Brain microvascular endothelial cell (primary cell): ENCODE results near the gene ZC3H11A.

ENCODE experiments used
- DNase-seq: peaks from one replicate; pipeline ENCODE4 v3.0.0-alpha.2; 2020
- H3K27ac ChIP-seq: fragments of 250-450 bp; sonication (Bioruptor Pico); 2 replicates; pipeline ENCODE4 v1.5.1; 2020; ENCODE audit warnings: mild to moderate bottlenecking, moderate library complexity
- H3K27me3 ChIP-seq: fragments of 250-450 bp; sonication (Bioruptor Pico); replicated peaks from 2 replicates; pipeline ENCODE4 v1.5.1; 2020; ENCODE audit warnings: mild to moderate bottlenecking
- H3K36me3 ChIP-seq: fragments of 250-450 bp; sonication (Bioruptor Pico); replicated peaks from 2 replicates; pipeline ENCODE4 v1.5.1; 2020; ENCODE audit warnings: mild to moderate bottlenecking
- H3K4me3 ChIP-seq: 2 replicates; pipeline ENCODE4 v1.5.1; 2011; ENCODE audit warnings: low read depth, mild to moderate bottlenecking, control low read depth, low read length, moderate library complexity
- in situ Hi-C: cut with HindIII; loops from 2 replicates; pipeline ENCODE4 v1.10.0; 2017; ENCODE audit warnings: low sequenced_read_pairs, low pct_ligation_motif_present
- TF ChIP-seq, protein P1 (sequence below): IDR thresholded peaks from 2 replicates; pipeline ENCODE4 v1.5.1; 2011; ENCODE audit warnings: low read depth, mild to moderate bottlenecking, moderate library complexity, low read length, control low read depth, inconsistent platforms; ENCODE audit errors: missing control alignments

Gene ZC3H11A

GRCh38 chr1:203794764-203795440 is 521 bp upstream of the ZC3H11A start:
- TF ChIP-seq, protein P1, sequence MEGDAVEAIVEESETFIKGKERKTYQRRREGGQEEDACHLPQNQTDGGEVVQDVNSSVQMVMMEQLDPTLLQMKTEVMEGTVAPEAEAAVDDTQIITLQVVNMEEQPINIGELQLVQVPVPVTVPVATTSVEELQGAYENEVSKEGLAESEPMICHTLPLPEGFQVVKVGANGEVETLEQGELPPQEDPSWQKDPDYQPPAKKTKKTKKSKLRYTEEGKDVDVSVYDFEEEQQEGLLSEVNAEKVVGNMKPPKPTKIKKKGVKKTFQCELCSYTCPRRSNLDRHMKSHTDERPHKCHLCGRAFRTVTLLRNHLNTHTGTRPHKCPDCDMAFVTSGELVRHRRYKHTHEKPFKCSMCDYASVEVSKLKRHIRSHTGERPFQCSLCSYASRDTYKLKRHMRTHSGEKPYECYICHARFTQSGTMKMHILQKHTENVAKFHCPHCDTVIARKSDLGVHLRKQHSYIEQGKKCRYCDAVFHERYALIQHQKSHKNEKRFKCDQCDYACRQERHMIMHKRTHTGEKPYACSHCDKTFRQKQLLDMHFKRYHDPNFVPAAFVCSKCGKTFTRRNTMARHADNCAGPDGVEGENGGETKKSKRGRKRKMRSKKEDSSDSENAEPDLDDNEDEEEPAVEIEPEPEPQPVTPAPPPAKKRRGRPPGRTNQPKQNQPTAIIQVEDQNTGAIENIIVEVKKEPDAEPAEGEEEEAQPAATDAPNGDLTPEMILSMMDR, result no peak
- Histone ChIP-seq H3K27me3 (no peaks in the 10 kb centered on the region), H3K36me3 (peaks cover 19% of the 10 kb centered on the region), H3K4me3 (peak overlapping the region; percentile 90), H3K27ac (peak overlapping the region; percentile 100)
- in situ Hi-C loops, result no loop called here
- no peak for DNase-seq

DNA sequence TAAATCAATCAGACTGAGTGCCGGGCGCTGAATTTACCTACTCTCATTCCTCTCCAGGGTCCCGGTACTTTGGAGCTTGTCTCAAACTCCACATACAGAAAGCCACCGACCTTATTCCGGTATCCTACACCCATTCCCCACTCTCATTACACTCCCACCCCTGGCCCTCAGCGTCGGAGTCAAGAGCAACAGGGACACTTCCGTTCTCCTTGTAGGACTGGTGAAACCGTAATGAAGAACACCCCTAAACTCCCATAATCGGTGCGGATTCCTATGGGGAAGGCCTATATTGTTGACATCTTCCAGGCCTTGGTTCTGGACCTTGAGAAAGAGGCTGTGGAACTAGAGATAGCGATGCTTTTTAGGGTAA is 798 bp downstream of the ZC3H11A start:
- in situ Hi-C loops, result no loop called here
- TF ChIP-seq, protein P1, result no peak
- H3K36me3 ChIP-seq, result peaks cover 19% of the 10 kb centered on the region
- H3K4me3 ChIP-seq, result peak overlapping the region; percentile 90
- H3K27me3 ChIP-seq, result no peaks in the 10 kb centered on the region
- peak overlapping the region; percentile 100 for H3K27ac ChIP-seq
- DNase-seq, result peak; percentile 12

- in situ Hi-C loops, result no loop called here
- no peaks in the 10 kb centered on the region for H3K27me3 ChIP-seq
- H3K27ac ChIP-seq, result no peak overlapping the region
- TF ChIP-seq, protein P1, result no peak
- peaks cover 21% of the 10 kb centered on the region for H3K36me3 ChIP-seq
- no peak for DNase-seq
- peak overlapping the region; percentile 90 for H3K4me3 ChIP-seq
Measured at GRCh38 chr1:203797216-203797615, 1.8 kb downstream of the ZC3H11A start.

DNA sequence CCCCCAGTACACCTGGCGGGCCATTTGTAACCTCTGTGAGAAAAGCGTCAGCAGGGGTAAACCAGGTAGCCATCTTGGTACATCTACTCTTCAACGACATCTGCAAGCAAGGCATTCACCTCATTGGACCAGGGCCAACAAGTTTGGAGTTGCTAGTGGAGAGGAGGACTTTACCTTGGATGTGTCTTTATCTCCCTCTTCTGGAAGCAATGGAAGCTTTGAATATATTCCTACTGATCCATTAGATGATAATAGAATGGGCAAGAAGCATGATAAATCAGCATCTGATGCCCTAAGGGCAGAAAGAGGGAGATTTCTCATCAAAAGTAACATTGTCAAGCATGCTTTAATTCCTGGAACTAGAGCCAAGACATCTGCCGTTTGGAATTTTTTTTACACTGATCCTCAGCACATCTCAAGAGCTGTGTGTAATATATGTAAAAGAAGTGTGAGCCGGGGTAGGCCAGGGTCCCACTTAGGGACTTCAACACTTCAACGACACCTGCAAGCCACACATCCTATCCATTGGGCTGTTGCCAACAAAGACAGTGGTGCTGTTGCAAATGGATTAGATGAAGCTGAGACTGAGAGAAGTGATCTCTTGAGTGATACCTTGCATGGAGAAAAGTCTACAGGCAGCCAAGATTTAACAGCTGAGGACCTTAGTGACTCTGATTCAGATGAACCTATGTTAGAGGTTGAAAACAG is 2.7 kb downstream of the ZC3H11A start:
- Histone ChIP-seq H3K27ac (no peak overlapping the region), H3K4me3 (no peak overlapping the region), H3K27me3 (no peaks in the 10 kb centered on the region), H3K36me3 (peaks cover 25% of the 10 kb centered on the region)
- no peak for DNase-seq
- TF ChIP-seq, protein P1, result no peak
- in situ Hi-C loops, result no loop called here

- H3K27ac ChIP-seq, result no peak overlapping the region
- H3K36me3 ChIP-seq, result peaks cover 31% of the 10 kb centered on the region
- DNase-seq, result no peak
- H3K4me3 ChIP-seq, result no peak overlapping the region
- TF ChIP-seq, protein P1, result no peak
- no peaks in the 10 kb centered on the region for H3K27me3 ChIP-seq
- in situ Hi-C loops, result no loop called here
Measured at GRCh38 chr1:203799157-203799556, 3.7 kb downstream of the ZC3H11A start.
